ENCODE measurements around the gene KRTAP24-1.

GRCh38 chr21:30271611-30272010 lies 11.1 kb downstream of the KRTAP24-1 start:
- no peak for TF ChIP-seq CTCF (IDR thresholded peaks at IDR 0.05)
- no peak for TF ChIP-seq POLR2A (IDR thresholded peaks at IDR 0.05)

All from testis (tissue), 2 donors.